GM12878 (cell line): ENCODE data around the gene CAPN1. TPM values are rescaled to one million over a fixed set of nuclear protein-coding genes. Genes with fewer than 3 reads are reported as not detected.

Source experiments
- CREB1 ChIP-seq: IDR thresholded peaks from 2 replicates; pipeline ENCODE4 v1.6.1; 2012; ENCODE audit warnings: low read depth, mild to moderate bottlenecking, inconsistent platforms
- CREM ChIP-seq: IDR thresholded peaks from 2 replicates; pipeline ENCODE4 v1.6.1; 2014; ENCODE audit warnings: antibody characterized with exemption, low read depth
- E2F8 ChIP-seq: fragments of 450-650 bp; IDR thresholded peaks from 2 replicates; pipeline ENCODE4 v1.6.1; 2018; ENCODE audit warnings: mild to moderate bottlenecking, low read depth, moderate library complexity; ENCODE audit not compliant: partially characterized antibody
- EZH2 ChIP-seq: IDR thresholded peaks from 2 replicates; pipeline ENCODE4 v1.6.1; 2012; ENCODE audit warnings: low read depth, mild to moderate bottlenecking, control low read depth, inconsistent platforms, low read length, borderline replicate concordance; ENCODE audit not compliant: control insufficient read depth
- IRF4 ChIP-seq: IDR thresholded peaks from 2 replicates; pipeline ENCODE4 v1.6.1; 2011; ENCODE audit warnings: low read depth, low read length
- MXI1 ChIP-seq: fragments of 150-350 bp; IDR thresholded peaks from 2 replicates; pipeline ENCODE4 v1.6.1; 2011; ENCODE audit warnings: low read depth, mild to moderate bottlenecking, inconsistent platforms, low read length, improper control_type of control experiment
- MYB ChIP-seq: fragments of 150-350 bp; IDR thresholded peaks from 2 replicates; pipeline ENCODE4 v1.6.1; 2014; ENCODE audit warnings: mild to moderate bottlenecking, low read depth, low read length, borderline replicate concordance
- MYC ChIP-seq: IDR thresholded peaks from 2 replicates; pipeline ENCODE4 v1.6.1; 2011; ENCODE audit warnings: mild to moderate bottlenecking, low read length, moderate library complexity, inconsistent platforms; ENCODE audit not compliant: insufficient read depth, insufficient replicate concordance, insufficient read length, severe bottlenecking
- NKRF ChIP-seq: fragments of 450-650 bp; conservative IDR thresholded peaks from 2 replicates; pipeline ENCODE4 v1.6.1; 2017; ENCODE audit warnings: mild to moderate bottlenecking, moderate library complexity
- PRDM15 ChIP-seq: fragments of 450-650 bp; formaldehyde crosslinking; IDR thresholded peaks from 2 replicates; pipeline ENCODE4 v1.4.0; 2020; ENCODE audit warnings: mild to moderate bottlenecking, moderate library complexity
- WRNIP1 ChIP-seq: IDR thresholded peaks from 2 replicates; pipeline ENCODE4 v1.6.1; 2011; ENCODE audit warnings: low read depth, low read length, improper control_type of control experiment, borderline replicate concordance
- YBX1 ChIP-seq: fragments of 450-650 bp; IDR thresholded peaks from 2 replicates; pipeline ENCODE4 v1.6.1; 2016; ENCODE audit warnings: antibody characterized with exemption
- ZNF24 ChIP-seq: fragments of 450-650 bp; IDR thresholded peaks from 2 replicates; pipeline ENCODE4 v1.6.1; 2017; ENCODE audit warnings: antibody characterized with exemption, mild to moderate bottlenecking
- ZSCAN29 ChIP-seq: fragments of 450-650 bp; IDR thresholded peaks from 2 replicates; pipeline ENCODE4 v1.6.1; 2017; ENCODE audit warnings: mild to moderate bottlenecking, moderate library complexity
- ZZZ3 ChIP-seq: IDR thresholded peaks from 2 replicates; pipeline ENCODE4 v1.6.1; 2011; ENCODE audit warnings: low read depth; ENCODE audit not compliant: control insufficient read depth, insufficient read length
- polyA plus RNA-seq, 11 experiments: library from polyadenylated mRNA; depleted of rRNA in 4 of 11; unstranded in 6 of 11; stranded (reverse) in 5 of 11; fragments of >200 nt; fragmentation: Nextera tagmentation in 4 of 11; fragmentation: Illumina TruSeq in 1 of 11; extraction: Ambion mirVana in 4 of 11; extraction: Trizol in 1 of 11; gene quantifications; 1 replicate in 1 of 11; 2 replicates in 10 of 11; pipeline versions ENCODE4 v1.2.1 to v1.2.3, GENCODE V29; 2011 to 2016; ENCODE audit warnings: inconsistent platforms in 2 of 11, missing spikeins in 2 of 11, low read depth in 1 of 11
- total RNA-seq, 4 experiments: library from RNA; depleted of rRNA in 3 of 4; stranded (reverse); fragments of >200 nt in 3 of 4; fragmentation: Illumina TruSeq in 1 of 4; extraction: Trizol in 1 of 4; gene quantifications; 2 replicates each; pipeline versions ENCODE4 v1.2.1 to v1.2.3, GENCODE V29; 2013 to 2021
- TF ChIP-seq, protein P1 (sequence below): fragments of 450-650 bp; IDR thresholded peaks from 2 replicates; pipeline ENCODE4 v1.6.1; 2017; ENCODE audit warnings: mild to moderate bottlenecking, moderate library complexity

The CAPN1 gene
- total and polyA plus RNA-seq, 10 of the 15 experiments (the other 5 are each of a cell fraction or from before 2014, with no cell fraction given) = 2.2 to 167 (median 77.3) TPM

DNA sequence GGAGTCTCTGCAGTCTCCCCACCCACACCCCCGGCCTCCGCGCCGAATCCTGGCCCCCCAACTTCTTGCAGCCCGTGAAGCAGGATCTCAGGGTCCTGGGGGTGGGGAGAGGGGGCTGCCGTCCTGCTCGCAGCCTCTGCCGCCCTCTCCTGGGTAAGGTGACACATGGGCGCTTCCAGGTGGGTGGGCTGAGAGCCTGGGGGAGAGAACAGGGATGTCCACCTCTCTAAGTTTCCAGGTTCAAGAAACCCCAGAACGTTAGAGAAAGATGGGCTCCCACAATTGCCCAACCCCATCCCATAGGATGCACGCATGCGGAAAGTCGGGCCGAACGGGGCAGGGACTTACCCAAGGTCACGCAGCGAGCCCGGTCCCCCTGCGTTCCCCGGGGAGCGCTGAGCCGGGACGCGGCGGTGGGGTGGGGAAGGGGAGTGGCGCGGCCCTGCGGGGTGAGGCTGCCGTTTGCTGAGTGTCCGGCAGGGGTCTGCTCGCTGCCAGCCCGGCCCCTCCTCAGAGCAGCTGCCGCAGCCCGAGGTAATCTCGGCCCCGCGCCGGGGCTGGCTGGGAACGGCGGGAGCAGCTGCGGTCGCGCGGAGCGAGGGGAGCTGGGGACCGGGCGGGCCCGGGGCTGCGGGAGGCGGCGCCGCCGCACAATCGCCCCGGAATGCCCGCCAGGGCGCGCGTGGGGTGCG is 705 bp upstream of the CAPN1 start (continued):
- no peak for TF ChIP-seq PRDM15
- no peak for TF ChIP-seq ZNF24
- TF ChIP-seq CREM = peak; percentile 8; the same call in 1 of the 2 replicates
- TF ChIP-seq WRNIP1 = no peak
- TF ChIP-seq IRF4 = no peak
- TF ChIP-seq YBX1 = no peak
- no peak for TF ChIP-seq ZZZ3
- no peak for TF ChIP-seq MXI1
- no peak for TF ChIP-seq CREB1
- TF ChIP-seq NKRF = peak; percentile 90
- TF ChIP-seq E2F8 = no peak
- no peak for TF ChIP-seq MYB
- no peak for TF ChIP-seq EZH2
- no peak for TF ChIP-seq ZSCAN29
- TF ChIP-seq, protein P1, sequence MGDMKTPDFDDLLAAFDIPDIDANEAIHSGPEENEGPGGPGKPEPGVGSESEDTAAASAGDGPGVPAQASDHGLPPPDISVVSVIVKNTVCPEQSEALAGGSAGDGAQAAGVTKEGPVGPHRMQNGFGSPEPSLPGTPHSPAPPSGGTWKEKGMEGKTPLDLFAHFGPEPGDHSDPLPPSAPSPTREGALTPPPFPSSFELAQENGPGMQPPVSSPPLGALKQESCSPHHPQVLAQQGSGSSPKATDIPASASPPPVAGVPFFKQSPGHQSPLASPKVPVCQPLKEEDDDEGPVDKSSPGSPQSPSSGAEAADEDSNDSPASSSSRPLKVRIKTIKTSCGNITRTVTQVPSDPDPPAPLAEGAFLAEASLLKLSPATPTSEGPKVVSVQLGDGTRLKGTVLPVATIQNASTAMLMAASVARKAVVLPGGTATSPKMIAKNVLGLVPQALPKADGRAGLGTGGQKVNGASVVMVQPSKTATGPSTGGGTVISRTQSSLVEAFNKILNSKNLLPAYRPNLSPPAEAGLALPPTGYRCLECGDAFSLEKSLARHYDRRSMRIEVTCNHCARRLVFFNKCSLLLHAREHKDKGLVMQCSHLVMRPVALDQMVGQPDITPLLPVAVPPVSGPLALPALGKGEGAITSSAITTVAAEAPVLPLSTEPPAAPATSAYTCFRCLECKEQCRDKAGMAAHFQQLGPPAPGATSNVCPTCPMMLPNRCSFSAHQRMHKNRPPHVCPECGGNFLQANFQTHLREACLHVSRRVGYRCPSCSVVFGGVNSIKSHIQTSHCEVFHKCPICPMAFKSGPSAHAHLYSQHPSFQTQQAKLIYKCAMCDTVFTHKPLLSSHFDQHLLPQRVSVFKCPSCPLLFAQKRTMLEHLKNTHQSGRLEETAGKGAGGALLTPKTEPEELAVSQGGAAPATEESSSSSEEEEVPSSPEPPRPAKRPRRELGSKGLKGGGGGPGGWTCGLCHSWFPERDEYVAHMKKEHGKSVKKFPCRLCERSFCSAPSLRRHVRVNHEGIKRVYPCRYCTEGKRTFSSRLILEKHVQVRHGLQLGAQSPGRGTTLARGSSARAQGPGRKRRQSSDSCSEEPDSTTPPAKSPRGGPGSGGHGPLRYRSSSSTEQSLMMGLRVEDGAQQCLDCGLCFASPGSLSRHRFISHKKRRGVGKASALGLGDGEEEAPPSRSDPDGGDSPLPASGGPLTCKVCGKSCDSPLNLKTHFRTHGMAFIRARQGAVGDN = 0 out of 2 replicates have a peak, but pooled peaks have one; percentile 51
- no peak for TF ChIP-seq MYC
